GM18498 (cell line): ENCODE results near the gene AEBP2.

Experiments
- ATAC-seq: cut with Tn5 transposase; IDR thresholded peaks from one replicate; pipeline ENCODE4 v1.9.1; 2021; ENCODE audit warnings: mild to moderate bottlenecking, moderate library complexity; ENCODE audit not compliant: unreplicated experiment

Gene AEBP2

GRCh38 chr12:19496219-19496878 is 57.1 kb downstream of the AEBP2 start:
- ATAC-seq, result no peak

GRCh38 chr12:19498099-19498498 is 58.8 kb downstream of the AEBP2 start:
- ATAC-seq, result no peak

GRCh38 chr12:19499030-19499429 is 59.7 kb downstream of the AEBP2 start:
- no peak for ATAC-seq

GRCh38 chr12:19506497-19506896 is 67.2 kb downstream of the AEBP2 start:
- no peak for ATAC-seq

- no peak for ATAC-seq
These were observed 68.5 kb downstream of the AEBP2 start for GRCh38 chr12:19507823-19508222.

- no peak for ATAC-seq
These were observed 71.2 kb downstream of the AEBP2 start for GRCh38 chr12:19510461-19510860.

GRCh38 chr12:19515179-19515578 is 75.9 kb downstream of the AEBP2 start:
- ATAC-seq, result no peak

- ATAC-seq, result no peak
These were observed 78.3 kb downstream of the AEBP2 start for GRCh38 chr12:19517583-19517982.

- ATAC-seq, result no peak
These were observed 78.9 kb downstream of the AEBP2 start for GRCh38 chr12:19518209-19518608.

GRCh38 chr12:19520646-19521415 is 81.5 kb downstream of the AEBP2 start:
- no peak for ATAC-seq

GRCh38 chr12:19525274-19525673 is 86.0 kb downstream of the AEBP2 start:
- no peak for ATAC-seq

GRCh38 chr12:19527866-19528265 is 88.6 kb downstream of the AEBP2 start:
- no peak for ATAC-seq

GRCh38 chr12:19528750-19529149 is 89.5 kb downstream of the AEBP2 start:
- no peak for ATAC-seq

- no peak for ATAC-seq
These were observed 90.8 kb downstream of the AEBP2 start for GRCh38 chr12:19529951-19530636.

- no peak for ATAC-seq
These were observed 91.3 kb downstream of the AEBP2 start for GRCh38 chr12:19530637-19531023.

GRCh38 chr12:19533567-19533966 is 94.3 kb downstream of the AEBP2 start:
- ATAC-seq, result no peak

- ATAC-seq, result no peak
These were observed 99.8 kb downstream of the AEBP2 start for GRCh38 chr12:19539071-19539470.

- ATAC-seq, result no peak
These were observed 100.5 kb downstream of the AEBP2 start for GRCh38 chr12:19539836-19540235.

GRCh38 chr12:19542606-19543005 is 103.3 kb downstream of the AEBP2 start:
- no peak for ATAC-seq

- ATAC-seq, result no peak
These were observed 105.1 kb downstream of the AEBP2 start for GRCh38 chr12:19544353-19544752.

- no peak for ATAC-seq
These were observed 106.0 kb downstream of the AEBP2 start for GRCh38 chr12:19545301-19545700.

- no peak for ATAC-seq
These were observed 106.7 kb downstream of the AEBP2 start for GRCh38 chr12:19546027-19546426.
